ENCODE measurements around the gene DNAJC3.
"Not testable (repeated sequence)": the region's sequence is repeated elsewhere in the genome, so short reads cannot be mapped to it uniquely, and the experiment has no call there.

The DNAJC3 gene, protein sequence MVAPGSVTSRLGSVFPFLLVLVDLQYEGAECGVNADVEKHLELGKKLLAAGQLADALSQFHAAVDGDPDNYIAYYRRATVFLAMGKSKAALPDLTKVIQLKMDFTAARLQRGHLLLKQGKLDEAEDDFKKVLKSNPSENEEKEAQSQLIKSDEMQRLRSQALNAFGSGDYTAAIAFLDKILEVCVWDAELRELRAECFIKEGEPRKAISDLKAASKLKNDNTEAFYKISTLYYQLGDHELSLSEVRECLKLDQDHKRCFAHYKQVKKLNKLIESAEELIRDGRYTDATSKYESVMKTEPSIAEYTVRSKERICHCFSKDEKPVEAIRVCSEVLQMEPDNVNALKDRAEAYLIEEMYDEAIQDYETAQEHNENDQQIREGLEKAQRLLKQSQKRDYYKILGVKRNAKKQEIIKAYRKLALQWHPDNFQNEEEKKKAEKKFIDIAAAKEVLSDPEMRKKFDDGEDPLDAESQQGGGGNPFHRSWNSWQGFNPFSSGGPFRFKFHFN

GRCh38 chr13:95676762-95677563 lies at the start of gene DNAJC3:
TSS of gene DNAJC3 (plus strand) at chr13:95677139. CDS start at chr13:95677256, 117 bp downstream.
- peak; percentile 96 to 97 for DNase-seq (ENCODE audit: low read depth in 2 of 2)

GRCh38 chr13:95627590-95627989 lies 49.3 kb upstream of the DNAJC3 start:
- DNase-seq (ENCODE audit: low read depth in 2 of 2), result no peak

DNA sequence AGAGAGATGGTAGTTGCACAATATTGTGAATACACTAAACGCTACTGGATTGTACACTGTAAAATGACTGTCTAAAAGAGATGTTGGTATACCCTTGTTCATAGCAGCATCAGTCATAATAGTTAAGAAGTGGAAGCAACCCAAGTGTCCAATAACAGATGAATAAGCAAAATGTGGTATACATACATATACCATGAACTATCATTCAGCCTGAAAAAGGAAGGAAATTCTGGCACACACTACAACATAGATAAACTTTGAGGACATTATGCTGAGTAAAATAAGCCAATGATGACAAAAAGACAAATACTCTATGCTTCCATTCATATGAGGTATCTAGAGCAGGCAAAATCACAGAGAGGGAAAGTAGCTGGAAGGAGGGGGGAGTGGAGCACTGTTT lies 48.5 kb upstream of the DNAJC3 start:
- DNase-seq (ENCODE audit: low read depth in 2 of 2), result no peak

GRCh38 chr13:95629071-95629470 lies 47.9 kb upstream of the DNAJC3 start:
- DNase-seq (ENCODE audit: low read depth in 2 of 2), result no peak

- DNase-seq (ENCODE audit: low read depth in 2 of 2), result no peak
Measured at GRCh38 chr13:95630593-95630992, 46.3 kb upstream of the DNAJC3 start.

DNA sequence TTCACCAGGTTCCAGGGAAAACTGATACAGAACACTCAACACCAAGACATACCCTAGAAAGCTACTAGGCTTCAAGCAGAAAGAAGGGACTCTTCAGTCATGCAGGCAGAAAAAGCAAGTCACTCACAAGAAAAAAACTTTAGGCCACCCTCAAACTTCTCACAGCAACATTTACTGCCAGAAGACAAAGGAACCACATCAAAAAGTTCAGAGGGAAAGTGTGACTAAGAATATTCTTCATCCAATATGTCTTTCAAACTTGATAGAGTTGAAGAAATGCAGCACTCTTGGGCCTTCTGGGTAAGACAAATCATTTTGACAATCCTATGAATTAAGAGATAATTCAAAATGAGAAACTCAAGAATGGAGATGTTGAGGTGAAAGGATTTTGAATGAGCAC lies 40.1 kb upstream of the DNAJC3 start:
- no peak for DNase-seq (ENCODE audit: low read depth in 2 of 2)

- DNase-seq (ENCODE audit: low read depth in 2 of 2), result no peak
Measured at GRCh38 chr13:95641291-95642027, 35.5 kb upstream of the DNAJC3 start.

DNA sequence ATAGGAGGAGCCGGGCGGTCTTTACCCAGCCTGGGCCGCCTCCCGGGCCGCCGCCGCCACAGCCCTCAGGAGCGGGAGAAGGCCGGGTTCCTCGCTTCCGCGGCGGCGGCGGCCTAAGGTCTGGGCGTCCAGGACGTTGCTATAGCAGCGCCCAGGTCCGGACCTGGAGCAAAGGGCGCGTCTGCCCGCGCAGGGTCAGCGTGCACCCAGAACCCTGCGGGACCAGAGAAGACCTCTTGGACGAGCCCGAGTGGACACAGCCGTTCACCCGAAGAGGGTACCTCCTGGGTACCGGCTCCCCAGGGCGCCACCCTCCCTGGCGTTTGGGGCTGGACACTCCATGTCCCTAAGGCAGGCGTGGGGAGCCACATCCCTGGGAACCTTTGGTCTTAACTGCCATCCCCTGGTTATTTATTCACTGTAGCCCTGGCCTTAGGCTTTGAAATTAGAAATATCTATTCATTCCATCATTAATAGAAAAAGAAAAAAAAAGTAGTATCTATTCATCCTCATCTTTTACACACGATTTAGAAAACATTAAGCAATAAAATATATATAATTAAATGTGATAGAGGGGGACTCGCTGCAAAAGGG lies 34.8 kb upstream of the DNAJC3 start:
- no peak for DNase-seq (ENCODE audit: low read depth in 2 of 2)

DNA sequence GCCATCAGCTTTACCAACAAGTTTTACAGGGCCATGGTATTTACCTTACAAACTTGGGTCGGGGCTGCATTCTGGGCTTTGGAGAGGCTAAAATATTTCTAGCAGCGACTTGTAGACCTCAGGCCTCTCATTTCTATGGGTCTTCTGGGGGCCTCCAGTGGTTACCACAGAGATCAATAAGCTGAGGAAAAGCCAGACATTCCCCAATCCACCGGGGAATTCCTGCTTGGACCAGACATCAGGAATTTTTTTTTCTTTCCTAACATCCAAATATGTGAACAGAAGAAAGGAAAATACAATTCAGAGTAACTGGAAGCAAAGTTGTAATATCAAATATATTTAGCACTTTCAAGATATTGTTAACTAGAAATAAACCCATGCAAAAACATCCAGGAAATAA lies 33.9 kb upstream of the DNAJC3 start:
- no peak for DNase-seq (ENCODE audit: low read depth in 2 of 2)

DNA sequence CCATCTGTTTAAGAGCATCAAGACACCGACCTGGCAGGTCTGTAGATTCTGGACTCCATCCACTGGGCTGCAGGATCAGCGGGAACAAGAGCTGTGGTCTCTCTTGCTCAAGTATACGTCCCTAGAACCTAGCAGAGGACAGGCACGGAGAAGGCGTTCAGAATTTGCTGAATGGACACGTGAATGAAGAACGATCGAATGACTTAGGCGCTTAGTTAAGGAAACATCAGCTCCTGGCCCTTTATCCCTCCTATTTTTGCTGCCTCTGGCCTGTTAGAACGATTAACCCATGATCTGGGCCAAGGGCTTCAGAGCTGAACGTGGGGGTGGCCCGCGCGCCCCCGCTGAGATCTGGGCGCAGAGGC lies 33.4 kb upstream of the DNAJC3 start:
- no peak for DNase-seq (ENCODE audit: low read depth in 2 of 2)

GRCh38 chr13:95643936-95644598 lies 32.9 kb upstream of the DNAJC3 start:
- no peak for DNase-seq (ENCODE audit: low read depth in 2 of 2)

DNA sequence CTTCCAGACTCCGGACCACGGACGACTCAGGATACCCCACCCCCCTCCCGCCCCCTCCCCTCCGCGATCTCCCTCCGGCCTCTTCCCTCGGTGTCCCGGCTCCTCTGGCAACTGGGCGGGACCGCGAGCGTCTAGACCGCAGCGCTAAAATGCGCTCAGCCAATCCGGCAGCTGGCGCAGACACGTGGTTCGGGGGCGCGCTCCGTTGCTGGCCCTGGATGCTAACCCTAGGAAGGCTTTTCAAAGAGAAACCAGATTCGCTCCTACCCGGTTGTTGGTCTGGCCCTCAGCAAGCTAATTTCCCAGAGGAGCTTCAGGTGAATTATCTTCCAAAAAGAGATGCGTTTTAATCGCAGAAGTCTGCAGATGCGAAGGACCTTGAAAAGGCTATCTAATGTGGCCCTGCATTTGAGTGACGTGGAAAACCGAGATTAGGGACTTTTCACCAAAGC lies 32.3 kb upstream of the DNAJC3 start, which contains the start of gene DZIP1:
TSS of gene DZIP1 (minus strand) at position 106 of the 452 bp plus-strand sequence. CDS start 2,677 bp downstream, outside the sequence.
- DNase-seq (ENCODE audit: low read depth in 2 of 2), result peak; percentile 12 to 23

DNA sequence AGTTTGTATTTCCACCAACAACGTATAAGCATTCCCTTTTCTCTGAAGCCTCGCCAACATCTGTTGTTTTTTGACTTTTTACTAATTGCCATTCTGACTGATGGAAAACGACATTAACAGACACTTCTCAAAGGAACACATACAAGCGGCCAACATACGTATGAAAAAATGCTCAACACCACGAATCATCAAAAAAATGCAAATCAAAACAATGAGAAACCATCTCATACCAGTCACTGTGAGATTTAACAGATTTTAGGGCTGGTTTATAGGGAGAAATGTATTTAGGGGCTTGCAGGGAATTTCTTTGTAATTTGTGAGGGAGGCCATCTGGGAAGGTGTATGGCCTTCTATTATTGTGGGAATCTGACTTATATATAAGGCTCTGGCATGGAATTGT lies 29.6 kb upstream of the DNAJC3 start:
- no peak for DNase-seq (ENCODE audit: low read depth in 2 of 2)

- no peak for DNase-seq (ENCODE audit: low read depth in 2 of 2)
Measured at GRCh38 chr13:95650696-95651095, 26.2 kb upstream of the DNAJC3 start.

GRCh38 chr13:95652244-95652764 lies 24.6 kb upstream of the DNAJC3 start:
- no peak for DNase-seq (ENCODE audit: low read depth in 2 of 2)

DNA sequence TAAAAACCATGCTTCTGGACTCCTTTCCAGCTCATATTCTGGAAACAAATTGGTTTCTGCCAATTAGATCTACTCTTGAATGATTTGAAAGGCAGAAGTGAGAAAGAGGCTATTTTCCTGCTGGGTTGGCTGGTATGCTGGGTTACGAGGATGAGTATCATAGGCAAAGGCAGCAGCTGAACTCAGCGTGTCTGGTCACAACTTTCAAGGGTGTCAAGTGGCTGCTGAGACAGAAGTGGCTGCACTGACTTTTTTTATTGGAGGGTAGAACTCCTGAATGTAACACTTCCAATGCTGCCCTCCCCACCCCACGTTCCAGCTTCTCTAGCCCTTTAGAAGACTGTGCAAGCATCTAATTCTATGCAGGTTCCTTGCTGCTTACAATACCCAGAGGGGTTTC lies 24.1 kb upstream of the DNAJC3 start:
- DNase-seq (ENCODE audit: low read depth in 2 of 2), result no peak

DNA sequence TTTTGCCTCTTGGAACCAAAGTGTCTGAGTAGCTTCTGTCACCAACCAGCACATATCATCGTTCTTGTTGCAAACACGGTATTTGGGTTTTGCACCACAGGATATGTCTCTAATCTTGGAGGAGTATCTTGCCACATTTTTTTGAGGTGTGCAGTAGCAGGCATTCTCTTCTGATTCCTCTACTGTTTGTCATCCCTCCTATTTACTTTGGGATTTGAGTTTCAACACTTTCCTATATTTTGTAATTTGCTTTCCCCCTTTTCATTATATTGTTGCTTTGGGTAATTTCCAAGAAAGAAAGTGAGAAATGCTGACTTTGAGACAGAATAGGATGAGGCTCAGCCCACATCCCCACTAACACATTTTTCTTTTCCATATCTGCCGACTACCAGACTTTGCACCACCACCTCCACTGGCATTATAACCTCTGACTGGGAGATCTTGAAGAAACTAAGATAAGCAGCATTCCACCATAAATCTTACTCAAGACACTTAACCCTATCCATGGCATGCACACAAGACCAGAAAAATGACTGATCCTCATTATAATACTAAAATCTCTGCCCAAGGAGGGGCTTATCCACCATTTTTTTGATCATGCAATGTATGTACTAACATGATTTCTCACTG lies 20.4 kb upstream of the DNAJC3 start:
- no peak for DNase-seq (ENCODE audit: low read depth in 2 of 2)

DNA sequence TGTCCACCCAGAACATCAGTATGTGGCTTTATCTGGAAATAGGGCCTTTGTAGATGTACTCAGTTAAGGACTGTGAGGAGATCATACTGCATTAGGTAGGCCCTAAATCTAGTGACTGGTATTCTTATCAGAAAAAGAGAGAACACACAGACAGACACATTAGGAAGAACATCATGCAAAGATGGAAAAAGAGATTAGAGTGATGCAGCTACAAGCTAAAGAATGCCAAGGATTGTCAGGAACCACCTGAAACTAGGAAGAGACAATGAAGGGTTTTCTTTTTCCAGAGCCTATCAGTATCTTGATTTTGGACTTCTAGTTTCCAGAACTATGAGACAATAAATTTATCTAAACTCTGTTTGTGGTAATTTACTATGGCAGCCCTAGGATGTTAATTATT lies 17.4 kb upstream of the DNAJC3 start:
- DNase-seq (ENCODE audit: low read depth in 2 of 2), result no peak

DNA sequence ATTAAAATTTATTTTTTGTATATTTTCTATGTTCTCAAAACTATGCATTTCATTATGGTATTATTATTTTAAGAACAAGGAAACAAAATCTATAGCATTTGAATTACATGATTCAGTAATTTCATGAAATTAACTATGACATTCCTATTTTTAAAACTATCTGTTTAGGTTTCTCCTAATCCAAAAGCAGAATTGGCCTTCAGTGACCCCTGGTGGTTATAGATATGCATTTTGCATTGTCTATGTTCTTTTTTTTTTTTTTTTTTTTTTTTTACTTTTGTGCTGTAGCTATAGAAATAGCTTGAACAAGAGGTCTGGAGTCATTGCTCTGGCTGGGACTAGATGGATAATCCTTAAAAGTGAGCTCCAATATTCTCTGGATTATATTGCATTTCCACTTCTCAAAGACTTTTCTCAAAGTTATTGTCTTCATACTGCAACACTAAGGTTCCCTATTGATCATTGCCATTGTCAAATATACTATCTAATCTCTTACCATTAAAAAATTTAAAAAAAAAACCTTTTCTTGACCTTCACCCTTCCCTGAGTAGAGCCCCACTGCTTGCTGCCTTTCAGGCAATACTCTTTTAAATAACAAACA lies 15.9 kb upstream of the DNAJC3 start:
- no peak for DNase-seq (ENCODE audit: low read depth in 2 of 2)

DNA sequence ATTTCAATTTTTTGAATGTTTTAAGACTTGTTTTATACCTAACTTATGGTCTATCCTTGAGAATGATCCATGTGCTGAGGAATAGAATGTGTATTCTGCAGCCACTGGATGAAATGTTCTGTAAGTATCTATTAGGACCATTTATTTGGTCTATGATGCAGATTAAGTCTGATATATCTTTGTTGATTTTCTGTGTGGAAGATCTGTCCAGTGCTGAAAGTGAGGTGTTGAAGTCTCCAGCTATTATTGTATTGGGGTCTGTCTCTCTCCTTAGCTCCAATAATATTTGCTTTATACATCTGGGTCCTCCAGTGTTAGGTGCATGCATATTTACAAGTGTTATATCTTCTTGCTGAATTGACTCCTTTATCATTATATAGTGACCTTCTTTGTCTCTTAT lies 9.7 kb upstream of the DNAJC3 start:
- DNase-seq (ENCODE audit: low read depth in 2 of 2), result not testable (repeated sequence)

Data from stimulated activated CD8-positive, alpha-beta memory T cell treated with anti-CD3 and anti-CD28 coated beads, Interleukin-2, amount 100 ng/mL, for 48 hours (primary cell).